GM23338 (cell line): ENCODE measurements around the gene TMEM209. TPM values are rescaled to one million over a fixed set of nuclear protein-coding genes. Genes with fewer than 3 reads are reported as not detected.

ENCODE experiments used
- ATAC-seq: fragments of 200-7000 bp; cut with Tn5 transposase; 3 replicates; pipeline ENCODE4 v1.9.1; 2020
- DNase-seq: peaks from one replicate; pipeline ENCODE4 v3.0.0-alpha.2; 2015; ENCODE audit warnings: low spot score
- H2AFZ ChIP-seq: fragments of 200-600 bp; sonication (generic); 2 replicates; pipeline ENCODE4 v1.8.0; 2016; ENCODE audit warnings: antibody characterized with exemption, mild to moderate bottlenecking, moderate library complexity
- H3F3A ChIP-seq: fragments of 200-600 bp; sonication (generic); replicated peaks from 2 replicates; pipeline ENCODE4 v1.8.0; 2017; ENCODE audit warnings: antibody characterized with exemption, mixed run types, low read depth
- H3K27ac ChIP-seq: fragments of 200-600 bp; sonication (generic); 2 replicates; pipeline ENCODE4 v1.6.1; 2016; ENCODE audit warnings: low read depth
- H3K27me3 ChIP-seq: fragments of 200-600 bp; sonication (generic); 2 replicates; pipeline ENCODE4 v1.8.0; 2016; ENCODE audit warnings: mild to moderate bottlenecking, mixed run types, moderate library complexity; ENCODE audit not compliant: insufficient read depth
- H3K36me3 ChIP-seq: fragments of 200-600 bp; sonication (generic); 2 replicates; pipeline ENCODE4 v1.8.0; 2016; ENCODE audit warnings: mild to moderate bottlenecking; ENCODE audit not compliant: insufficient read depth
- H3K4me1 ChIP-seq: fragments of 200-600 bp; sonication (generic); 2 replicates; pipeline ENCODE4 v1.8.0; 2016; ENCODE audit warnings: mild to moderate bottlenecking, moderate library complexity; ENCODE audit not compliant: insufficient read depth
- H3K4me2 ChIP-seq: fragments of 200-600 bp; sonication (generic); 2 replicates; pipeline ENCODE4 v1.7.1; 2017; ENCODE audit warnings: mixed run types
- H3K4me3 ChIP-seq: fragments of 200-600 bp; sonication (generic); 2 replicates; pipeline ENCODE4 v1.6.1; 2016; ENCODE audit warnings: mixed run types
- H3K79me2 ChIP-seq: fragments of 200-600 bp; sonication (generic); replicated peaks from 2 replicates; pipeline ENCODE4 v1.8.0; 2017; ENCODE audit warnings: mild to moderate bottlenecking; ENCODE audit not compliant: insufficient read depth
- H3K9me2 ChIP-seq: fragments of 200-600 bp; sonication (generic); 2 replicates; pipeline ENCODE4 v1.8.0; 2017; ENCODE audit not compliant: insufficient read depth
- H4K20me1 ChIP-seq: fragments of 200-600 bp; sonication (generic); replicated peaks from 2 replicates; pipeline ENCODE4 v1.8.0; 2017; ENCODE audit warnings: mild to moderate bottlenecking; ENCODE audit not compliant: insufficient read depth
- H3K27ac Mint-ChIP-seq: 2 replicates; pipeline ENCODE4 v1.8.0; 2020; ENCODE audit warnings: inconsistent platforms, mild to moderate bottlenecking, moderate library complexity, mixed read lengths
- H3K27me3 Mint-ChIP-seq: 3 replicates; pipeline ENCODE4 v1.8.0; 2022; ENCODE audit warnings: low read depth, mild to moderate bottlenecking, moderate library complexity, mixed read lengths, inconsistent platforms; ENCODE audit not compliant: insufficient read depth, poor library complexity
- H3K36me3 Mint-ChIP-seq: 3 replicates; pipeline ENCODE4 v1.8.0; 2021; ENCODE audit warnings: low read depth, mild to moderate bottlenecking, inconsistent platforms, moderate library complexity, mixed read lengths
- H3K4me1 Mint-ChIP-seq: 3 replicates; pipeline ENCODE4 v1.8.0; 2020; ENCODE audit warnings: mild to moderate bottlenecking, inconsistent platforms, mixed read lengths
- H3K4me3 Mint-ChIP-seq: 3 replicates; pipeline ENCODE4 v1.8.0; 2021; ENCODE audit warnings: moderate library complexity, mild to moderate bottlenecking, inconsistent platforms, mixed read lengths
- H3K9me3 Mint-ChIP-seq: 3 replicates; pipeline ENCODE4 v1.8.0; 2020; ENCODE audit warnings: moderate library complexity, mild to moderate bottlenecking, inconsistent platforms, mixed read lengths
- CREB1 ChIP-seq: fragments of 250-450 bp; sonication (Bioruptor Pico); IDR thresholded peaks from 2 replicates; pipeline ENCODE4 v1.5.0; 2020; ENCODE audit warnings: low read depth, mild to moderate bottlenecking, moderate library complexity
- ETS1 ChIP-seq: IDR thresholded peaks from 2 replicates; pipeline ENCODE4 v1.6.1; 2016; ENCODE audit warnings: antibody characterized with exemption
- EZH2 ChIP-seq: fragments of 200-600 bp; sonication (generic); IDR thresholded peaks from one replicate; pipeline ENCODE4 v1.8.0; 2017; ENCODE audit warnings: antibody characterized with exemption, mild to moderate bottlenecking, low read depth; ENCODE audit not compliant: unreplicated experiment
- EZH2phosphoT487 ChIP-seq: fragments of 200-600 bp; sonication (generic); IDR thresholded peaks from one replicate; pipeline ENCODE4 v1.8.1; 2018; ENCODE audit warnings: antibody characterized with exemption; ENCODE audit not compliant: unreplicated experiment
- JUNB ChIP-seq: IDR thresholded peaks from one replicate; pipeline ENCODE4 v1.6.1; 2016; ENCODE audit warnings: antibody characterized with exemption; ENCODE audit not compliant: unreplicated experiment
- NANOG ChIP-seq: IDR thresholded peaks from 2 replicates; pipeline ENCODE4 v1.6.1; 2016; ENCODE audit warnings: antibody characterized with exemption, borderline replicate concordance
- POLR2AphosphoS5 ChIP-seq: IDR thresholded peaks from 2 replicates; pipeline ENCODE4 v1.6.1; 2016; ENCODE audit warnings: antibody characterized with exemption, low read depth
- STAT1 ChIP-seq: IDR thresholded peaks from one replicate; pipeline ENCODE4 v1.6.1; 2016; ENCODE audit warnings: antibody characterized with exemption; ENCODE audit not compliant: unreplicated experiment
- ZNF114 ChIP-seq: fragments of 250-450 bp; sonication (Bioruptor Pico); IDR thresholded peaks from 2 replicates; pipeline ENCODE4 v1.5.0; 2020; ENCODE audit warnings: mild to moderate bottlenecking, moderate library complexity
- ZNF331 ChIP-seq: fragments of 250-450 bp; sonication (Bioruptor Pico); IDR thresholded peaks from 2 replicates; pipeline ENCODE4 v1.5.0; 2020; ENCODE audit warnings: low read depth, mild to moderate bottlenecking, moderate library complexity
- ZNF462 ChIP-seq: fragments of 250-450 bp; sonication (Bioruptor Pico); IDR thresholded peaks from 2 replicates; pipeline ENCODE4 v1.5.0; 2020; ENCODE audit warnings: mild to moderate bottlenecking, moderate library complexity
- polyA plus RNA-seq: library from polyadenylated mRNA; unstranded; fragments of >200 nt; fragmentation: Nextera tagmentation; extraction: Ambion mirVana; gene quantifications from 2 replicates; pipeline ENCODE4 v1.2.1, GENCODE V29; 2016
- total RNA-seq: library from RNA; depleted of rRNA; stranded (reverse); fragments of >200 nt; shearing (Covaris generic); gene quantifications from 2 replicates; pipeline ENCODE4 v1.2.3, GENCODE V29; 2014
- TF ChIP-seq, protein P1 (sequence below), 2 experiments: fragments of 200-600 bp in 1 of 2; sonication (generic) in 1 of 2; conservative IDR thresholded peaks; 2 replicates each; pipeline versions ENCODE4 v1.5.1 to v1.6.1; 2016 to 2017; ENCODE audit warnings: antibody characterized with exemption in 2 of 2, low read depth in 2 of 2, mild to moderate bottlenecking in 2 of 2, moderate library complexity in 1 of 2
- TF ChIP-seq, protein P2 (sequence below): IDR thresholded peaks from one replicate; pipeline ENCODE4 v1.6.1; 2018; ENCODE audit warnings: antibody characterized with exemption; ENCODE audit not compliant: unreplicated experiment

The TMEM209 gene
- total and polyA plus RNA-seq, 2 experiments from 2014 or later, result 18.6 to 26.2 TPM

DNA sequence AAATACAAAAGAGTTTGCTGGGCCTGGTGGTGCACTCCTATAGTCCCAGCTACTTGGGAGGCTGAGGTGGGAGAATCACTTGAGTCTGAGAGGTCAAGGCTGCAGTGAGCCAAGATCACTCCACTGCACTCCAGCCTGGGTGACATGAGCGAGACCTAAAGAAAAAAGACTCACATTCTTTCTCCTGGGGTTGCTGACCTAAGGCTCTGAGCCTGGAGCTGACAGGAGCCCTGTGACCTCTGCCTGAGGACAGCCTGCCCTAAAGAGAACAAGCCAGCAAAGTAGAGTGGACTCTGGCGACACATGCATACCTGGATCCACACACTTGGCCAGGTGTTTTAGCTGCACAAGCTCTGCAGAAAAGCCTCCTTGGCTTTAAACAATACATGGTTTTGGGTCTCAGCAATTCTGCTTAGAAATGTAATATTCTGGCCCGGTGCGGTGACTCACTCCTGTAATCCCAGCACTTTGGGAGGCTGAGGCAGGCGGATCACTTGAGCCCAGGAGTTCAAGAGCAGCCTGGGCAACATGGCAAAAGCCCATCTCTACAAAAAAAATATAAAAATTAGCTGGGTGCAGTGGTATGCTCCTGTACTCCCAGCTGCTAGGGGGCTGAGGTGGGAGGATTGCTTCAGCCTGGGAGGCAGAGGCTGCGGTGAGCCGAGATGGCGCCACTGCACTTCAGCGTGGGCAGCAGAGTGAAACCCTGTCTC lies 58.4 kb downstream of the TMEM209 start:
- Mint-ChIP-seq H3K27ac (no peak overlapping the region), H3K36me3 (no peaks in the 10 kb centered on the region), H3K27me3 (peaks cover 15% of the 10 kb centered on the region), H3K4me3 (no peak overlapping the region), H3K4me1 (peaks cover 19% of the 10 kb centered on the region), H3K9me3 (no peaks in the 10 kb centered on the region)
- H2AFZ ChIP-seq, result no peak overlapping the region
- H3K79me2 ChIP-seq, result no peaks in the 10 kb centered on the region
- no peak overlapping the region for H3K4me2 ChIP-seq
- DNase-seq (no peak), ATAC-seq (no peak)
- no peaks in the 10 kb centered on the region for H4K20me1 ChIP-seq
- no peaks in the 10 kb centered on the region for H3F3A ChIP-seq
- no peaks in the 10 kb centered on the region for H3K36me3 ChIP-seq
- no peak overlapping the region for H3K4me3 ChIP-seq
- no peaks in the 10 kb centered on the region for H3K9me2 ChIP-seq
- H3K4me1 ChIP-seq, result no peaks in the 10 kb centered on the region
- no peaks in the 10 kb centered on the region for H3K27me3 ChIP-seq
- H3K27ac ChIP-seq, result no peak overlapping the region
- TF ChIP-seq CREB1 (CRISPR knock-in tag) (no peak), NANOG (no peak), ZNF331 (CRISPR knock-in tag) (no peak), POLR2AphosphoS5 (no peak), STAT1 (no peak), JUNB (no peak), ZNF114 (CRISPR knock-in tag) (no peak), ZNF462 (no peak), EZH2phosphoT487 (no peak), EZH2 (no peak), ETS1 (no peak)
- TF ChIP-seq, protein P1, sequence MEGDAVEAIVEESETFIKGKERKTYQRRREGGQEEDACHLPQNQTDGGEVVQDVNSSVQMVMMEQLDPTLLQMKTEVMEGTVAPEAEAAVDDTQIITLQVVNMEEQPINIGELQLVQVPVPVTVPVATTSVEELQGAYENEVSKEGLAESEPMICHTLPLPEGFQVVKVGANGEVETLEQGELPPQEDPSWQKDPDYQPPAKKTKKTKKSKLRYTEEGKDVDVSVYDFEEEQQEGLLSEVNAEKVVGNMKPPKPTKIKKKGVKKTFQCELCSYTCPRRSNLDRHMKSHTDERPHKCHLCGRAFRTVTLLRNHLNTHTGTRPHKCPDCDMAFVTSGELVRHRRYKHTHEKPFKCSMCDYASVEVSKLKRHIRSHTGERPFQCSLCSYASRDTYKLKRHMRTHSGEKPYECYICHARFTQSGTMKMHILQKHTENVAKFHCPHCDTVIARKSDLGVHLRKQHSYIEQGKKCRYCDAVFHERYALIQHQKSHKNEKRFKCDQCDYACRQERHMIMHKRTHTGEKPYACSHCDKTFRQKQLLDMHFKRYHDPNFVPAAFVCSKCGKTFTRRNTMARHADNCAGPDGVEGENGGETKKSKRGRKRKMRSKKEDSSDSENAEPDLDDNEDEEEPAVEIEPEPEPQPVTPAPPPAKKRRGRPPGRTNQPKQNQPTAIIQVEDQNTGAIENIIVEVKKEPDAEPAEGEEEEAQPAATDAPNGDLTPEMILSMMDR (conservative IDR thresholded peaks at IDR 0.05; ENCODE audit: low read depth in 2 of 2), result no peak
- TF ChIP-seq, protein P2, sequence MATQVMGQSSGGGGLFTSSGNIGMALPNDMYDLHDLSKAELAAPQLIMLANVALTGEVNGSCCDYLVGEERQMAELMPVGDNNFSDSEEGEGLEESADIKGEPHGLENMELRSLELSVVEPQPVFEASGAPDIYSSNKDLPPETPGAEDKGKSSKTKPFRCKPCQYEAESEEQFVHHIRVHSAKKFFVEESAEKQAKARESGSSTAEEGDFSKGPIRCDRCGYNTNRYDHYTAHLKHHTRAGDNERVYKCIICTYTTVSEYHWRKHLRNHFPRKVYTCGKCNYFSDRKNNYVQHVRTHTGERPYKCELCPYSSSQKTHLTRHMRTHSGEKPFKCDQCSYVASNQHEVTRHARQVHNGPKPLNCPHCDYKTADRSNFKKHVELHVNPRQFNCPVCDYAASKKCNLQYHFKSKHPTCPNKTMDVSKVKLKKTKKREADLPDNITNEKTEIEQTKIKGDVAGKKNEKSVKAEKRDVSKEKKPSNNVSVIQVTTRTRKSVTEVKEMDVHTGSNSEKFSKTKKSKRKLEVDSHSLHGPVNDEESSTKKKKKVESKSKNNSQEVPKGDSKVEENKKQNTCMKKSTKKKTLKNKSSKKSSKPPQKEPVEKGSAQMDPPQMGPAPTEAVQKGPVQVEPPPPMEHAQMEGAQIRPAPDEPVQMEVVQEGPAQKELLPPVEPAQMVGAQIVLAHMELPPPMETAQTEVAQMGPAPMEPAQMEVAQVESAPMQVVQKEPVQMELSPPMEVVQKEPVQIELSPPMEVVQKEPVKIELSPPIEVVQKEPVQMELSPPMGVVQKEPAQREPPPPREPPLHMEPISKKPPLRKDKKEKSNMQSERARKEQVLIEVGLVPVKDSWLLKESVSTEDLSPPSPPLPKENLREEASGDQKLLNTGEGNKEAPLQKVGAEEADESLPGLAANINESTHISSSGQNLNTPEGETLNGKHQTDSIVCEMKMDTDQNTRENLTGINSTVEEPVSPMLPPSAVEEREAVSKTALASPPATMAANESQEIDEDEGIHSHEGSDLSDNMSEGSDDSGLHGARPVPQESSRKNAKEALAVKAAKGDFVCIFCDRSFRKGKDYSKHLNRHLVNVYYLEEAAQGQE, result no peak
